Ovary (tissue), 9 donors: ENCODE results near the gene CDC42SE2. TPM values are rescaled to one million over a fixed set of nuclear protein-coding genes. Genes with fewer than 3 reads are reported as not detected.

Experiments used
- DNase-seq, 5 donors: peaks; one replicate each; pipeline ENCODE4 v3.0.0-alpha.2; 2019 to 2020
- H3K27ac ChIP-seq, 2 donors: fragments of 200-600 bp; one replicate each; pipeline versions ENCODE4 v1.5.1 to v1.8.0; 2019 to 2022
- H3K27me3 ChIP-seq: fragments of 200-600 bp; one replicate; pipeline ENCODE4 v1.8.0; 2022
- H3K36me3 ChIP-seq: fragments of 200-600 bp; sonication (generic); one replicate; pipeline ENCODE4 v1.5.1; 2019
- H3K4me1 ChIP-seq: one replicate; pipeline ENCODE4 v1.8.1; 2013; ENCODE audit warnings: mild to moderate bottlenecking, moderate library complexity; ENCODE audit not compliant: insufficient read depth
- H3K4me3 ChIP-seq: fragments of 200-600 bp; sonication (generic); one replicate; pipeline ENCODE4 v1.5.1; 2017
- H3K9me3 ChIP-seq, 2 donors: fragments of 200-600 bp in 1 of 2; sonication (generic) in 1 of 2; one replicate each; pipeline versions ENCODE4 v1.5.1 to v1.8.1; 2013 to 2019; ENCODE audit warnings: mild to moderate bottlenecking in 1 of 2, moderate library complexity in 1 of 2
- CTCF ChIP-seq, 3 donors: fragments of 450-650 bp in 2 of 3; fragments of 200-600 bp in 1 of 3; IDR thresholded peaks; one replicate each; pipeline versions ENCODE4 v1.5.1 to v1.8.0; 2016 to 2022; ENCODE audit warnings: antibody characterized with exemption in 3 of 3, mild to moderate bottlenecking in 1 of 3
- EP300 ChIP-seq: sonication (generic); formaldehyde crosslinking; IDR thresholded peaks from one replicate; pipeline ENCODE4 v1.6.1; 2017; ENCODE audit warnings: antibody characterized with exemption
- POLR2A ChIP-seq: fragments of 450-650 bp; IDR thresholded peaks from one replicate; pipeline ENCODE4 v1.6.1; 2017; ENCODE audit warnings: antibody characterized with exemption, mild to moderate bottlenecking, moderate library complexity
- WGBS, 3 donors: extraction: QIAGEN DNeasy Blood & Tissue Kit in 1 of 3; methylation state at CpG; one replicate each; pipeline versions ENCODE4 v1.1.5 to v1.1.7; 2013 to 2017; 5-methylcytosine and 5-hydroxymethylcytosine counted together
- intact Hi-C, 4 donors: fragments of 100-400 bp; cut with DNase I; formaldehyde crosslinking; loops; one replicate each; pipeline versions ENCODE4 v1.11.0 to v1.15.1; 2022 to 2023
- polyA plus RNA-seq, 2 donors: library from polyadenylated mRNA; stranded (reverse); fragments of 200-250 nt in 1 of 2; fragments of 350-450 nt in 1 of 2; fragmentation: Illumina TruSeq in 1 of 2; extraction: RNeasy Lipid Tissue Mini Kit (QIAGEN cat#74804) in 1 of 2; gene quantifications; one replicate each; pipeline ENCODE4 v1.2.3, GENCODE V29; 2013 to 2014
- total RNA-seq, 7 donors: library from RNA; depleted of rRNA in 2 of 7; stranded (reverse); fragments of >200 nt in 2 of 7; fragmentation: NEBNext Ultra II Directional in 3 of 7; extraction: Animal tissue kit (Norgen Biotek cat#: 25700) in 3 of 7; gene quantifications; one replicate each; pipeline versions ENCODE4 v1.1.0 to v1.2.4, GENCODE V29; 2016 to 2023
- donor health status: DM: no; HTN: no; CAD: no; lungs with moderate emphysema.
- donor health status: DM: no; HTN: no; CAD: no.
- donor health status: Bipolar disorder and iron deficiency.
- donor health status: DM: yes; HTN: yes; CAD: no.
- donor health status: DM: no; HTN: no; CAD: no.
- donor health status: DM: yes; HTN: yes; CAD: no.

CDC42SE2 gene
- total and polyA plus RNA-seq, 9 donors = 18.0 to 37.6 (median 23.7) TPM

- Histone ChIP-seq H3K27ac (no peak overlapping the region), H3K36me3 (no peaks in the 10 kb centered on the region), H3K9me3 (no peaks in the 10 kb centered on the region), H3K4me1 (peaks cover 2% of the 10 kb centered on the region), H3K27me3 (no peaks in the 10 kb centered on the region), H3K4me3 (no peak overlapping the region)
- no peak for TF ChIP-seq EP300
- no peak for TF ChIP-seq POLR2A
- no peak for TF ChIP-seq CTCF (IDR thresholded peaks at IDR 0.05)
- WGBS, 3 donors = 73 to 84% (median 82%) methylated on average over 5 of the region's 5 CpGs
- no peak for DNase-seq
- intact Hi-C loops = no loop called here
These were observed 109.4 kb downstream of the CDC42SE2 start for GRCh38 chr5:131373265-131373664.

- 79 to 88% (median 85%) methylated on average over 2 of the region's 2 CpGs for WGBS, 3 donors
- intact Hi-C loops = no loop called here
- no peaks in the 10 kb centered on the region for H3K36me3 ChIP-seq
- H3K27me3 ChIP-seq = no peaks in the 10 kb centered on the region
- H3K4me3 ChIP-seq = no peak overlapping the region
- DNase-seq = no peak
- peaks cover 2% of the 10 kb centered on the region for H3K4me1 ChIP-seq
- H3K9me3 ChIP-seq = no peaks in the 10 kb centered on the region
- H3K27ac ChIP-seq = no peak overlapping the region
- TF ChIP-seq CTCF (IDR thresholded peaks at IDR 0.05) = no peak
- TF ChIP-seq EP300 = no peak
- TF ChIP-seq POLR2A = no peak
These were observed 111.5 kb downstream of the CDC42SE2 start for GRCh38 chr5:131375351-131375750.

GRCh38 chr5:131377346-131377745, 113.5 kb downstream of the CDC42SE2 start:
- no peaks in the 10 kb centered on the region for H3K36me3 ChIP-seq
- WGBS, 3 donors = 98 to 99% (median 98%) methylated on average over 6 of the region's 6 CpGs
- H3K9me3 ChIP-seq = no peaks in the 10 kb centered on the region
- H3K4me3 ChIP-seq = no peak overlapping the region
- no peak overlapping the region for H3K27ac ChIP-seq
- no peak for TF ChIP-seq CTCF (IDR thresholded peaks at IDR 0.05)
- TF ChIP-seq POLR2A = no peak
- no peak for TF ChIP-seq EP300
- H3K4me1 ChIP-seq = peaks cover 6% of the 10 kb centered on the region
- intact Hi-C loops = no loop called here
- H3K27me3 ChIP-seq = no peaks in the 10 kb centered on the region
- DNase-seq = no peak

- Histone ChIP-seq H3K27ac (no peak overlapping the region), H3K36me3 (no peaks in the 10 kb centered on the region), H3K27me3 (no peaks in the 10 kb centered on the region), H3K4me3 (no peak overlapping the region), H3K9me3 (no peaks in the 10 kb centered on the region), H3K4me1 (peaks cover 6% of the 10 kb centered on the region)
- intact Hi-C loops = no loop called here
- 48 to 61% (median 58%) methylated on average over 2 of the region's 2 CpGs for WGBS, 3 donors
- TF ChIP-seq EP300 = no peak
- no peak for TF ChIP-seq POLR2A
- TF ChIP-seq CTCF (IDR thresholded peaks at IDR 0.05) = no peak
- no peak for DNase-seq
These were observed 114.0 kb downstream of the CDC42SE2 start for GRCh38 chr5:131377785-131378325.
